Hematopoietic multipotent progenitor cell treated with erythropoietin and hydrocortisone succinate and interleukin-3 and kit ligand, for 17 days (in vitro differentiated cells): ENCODE data around the gene UHRF1.
"Not testable (repeated sequence)": the region's sequence is repeated elsewhere in the genome, so short reads cannot be mapped to it uniquely, and the experiment has no call there.

Source experiments
- DNase-seq: peaks from one replicate; pipeline ENCODE4 v3.0.0-alpha.2; 2015; ENCODE audit warnings: low spot score

Gene UHRF1

DNA sequence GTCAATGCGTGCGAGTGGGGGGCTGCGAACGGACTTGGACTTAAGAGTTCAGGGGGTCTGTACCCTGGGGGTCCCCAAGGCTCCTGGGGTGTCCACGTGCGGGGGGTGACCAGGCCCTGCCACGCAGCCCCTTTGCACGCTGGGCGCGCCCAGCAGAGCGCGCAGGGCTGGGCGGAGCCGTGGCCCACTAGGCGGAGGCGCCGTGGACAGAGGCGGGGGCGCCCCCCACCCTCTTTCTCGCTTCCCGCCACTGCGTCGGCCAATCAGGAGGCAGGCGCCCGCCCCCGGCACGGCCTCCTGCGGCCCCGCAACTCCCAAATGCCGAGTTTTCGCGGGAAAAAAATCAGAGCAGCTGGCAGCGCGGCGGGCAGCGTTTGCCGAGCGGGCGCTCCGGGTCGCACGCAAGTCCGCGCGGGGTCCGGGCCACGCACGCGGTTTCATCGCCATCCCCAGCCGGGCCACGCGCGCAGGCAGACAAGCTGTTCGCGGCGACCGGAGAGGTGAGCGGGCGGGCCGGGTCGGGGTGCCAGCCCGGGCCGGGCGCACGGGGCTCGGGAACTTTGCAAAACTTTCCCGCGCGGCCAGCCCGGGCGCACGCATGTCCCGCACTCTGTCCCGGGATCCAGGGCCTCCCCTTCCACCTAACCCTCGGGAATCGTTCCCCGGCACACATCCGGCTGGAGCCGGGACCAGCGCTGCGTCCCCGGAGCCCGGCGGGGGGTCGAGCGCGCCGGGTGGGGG lies at the start of gene UHRF1:
Gene UHRF1, plus strand, starts transcription at position 346 of the 741 bp plus-strand sequence. CDS start 1,385 bp downstream, outside the sequence.
- DNase-seq: no peak

DNA sequence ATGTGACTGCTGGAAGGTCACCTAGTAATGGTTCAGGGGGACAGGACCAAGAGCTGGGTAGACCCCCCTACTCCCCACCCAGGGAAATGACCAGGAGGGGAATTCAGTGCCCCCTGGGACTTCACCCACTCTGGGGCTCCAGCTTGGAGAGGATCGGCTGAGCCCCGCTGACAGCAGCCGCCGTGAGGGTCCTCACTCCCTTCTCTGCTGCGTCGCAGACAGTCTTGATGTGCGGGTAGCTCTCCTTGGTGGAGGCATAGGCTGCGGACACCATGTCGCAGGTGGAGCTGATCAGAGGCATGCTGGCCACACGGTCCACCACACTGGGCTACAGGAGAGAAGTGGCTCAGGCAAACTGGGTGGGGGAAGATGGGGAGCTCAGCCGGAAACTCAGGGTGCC lies 49.6 kb upstream of the UHRF1 start:
- no peak for DNase-seq

DNA sequence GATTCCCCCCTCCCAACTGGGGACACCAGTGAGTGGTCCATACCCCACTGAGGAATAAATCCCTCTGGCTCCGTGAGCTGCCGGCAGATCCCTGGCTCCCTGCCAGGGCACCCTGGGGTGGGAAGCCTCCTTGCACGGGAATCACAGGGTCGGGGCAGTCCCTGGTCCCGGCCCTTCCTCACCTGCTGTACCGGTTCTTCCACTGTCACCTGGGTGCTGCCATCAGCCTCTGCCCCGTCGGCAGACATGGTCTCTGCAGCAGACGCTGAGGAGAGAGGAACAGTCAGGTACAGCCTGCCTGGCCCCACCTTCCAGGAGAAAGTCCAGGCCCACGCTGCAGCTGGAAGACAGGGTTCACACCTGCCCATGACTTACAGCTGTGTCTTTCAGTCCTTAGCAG lies 48.2 kb upstream of the UHRF1 start:
- DNase-seq: no peak

DNA sequence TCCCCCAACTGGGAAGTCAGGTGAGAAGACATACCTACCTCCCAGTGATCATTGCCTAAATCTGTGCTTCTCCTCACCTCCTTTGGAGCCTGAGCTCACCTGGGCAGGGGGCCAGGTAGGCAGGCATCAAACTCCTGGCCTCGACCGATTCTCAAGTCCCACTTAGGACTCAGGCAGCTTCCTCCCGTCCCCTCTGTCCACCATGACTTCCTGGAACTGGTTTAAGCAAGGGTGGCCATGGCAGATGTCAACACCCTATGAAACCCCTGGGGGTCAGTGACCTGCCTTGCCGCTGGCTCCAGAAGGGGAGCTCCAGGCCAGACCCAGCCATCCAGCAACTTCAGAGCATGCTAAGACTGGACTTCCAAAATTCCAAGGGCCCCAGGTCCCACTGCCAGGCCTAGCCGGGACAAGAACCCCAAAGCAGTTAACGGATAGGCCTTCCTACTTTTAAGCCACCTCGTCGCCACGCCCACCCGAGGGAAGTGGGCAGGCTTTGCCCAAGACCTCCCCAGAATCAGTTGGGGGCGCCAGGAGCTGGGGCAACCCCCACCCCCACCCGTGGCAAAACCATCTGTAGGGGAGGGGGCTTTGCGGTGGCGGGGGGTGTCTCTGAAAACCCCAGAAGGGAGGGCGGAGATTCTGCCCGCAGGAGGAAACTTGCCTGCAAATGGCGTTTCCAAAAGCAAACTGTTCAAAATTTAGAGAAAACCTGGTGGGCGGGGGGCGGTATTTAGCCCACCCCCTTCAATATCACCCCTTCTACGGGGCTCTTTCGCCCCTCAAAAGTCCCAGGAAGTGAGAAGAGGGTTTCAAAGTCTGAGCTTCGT lies 42.5 kb upstream of the UHRF1 start:
- peak; percentile 20 for DNase-seq

DNA sequence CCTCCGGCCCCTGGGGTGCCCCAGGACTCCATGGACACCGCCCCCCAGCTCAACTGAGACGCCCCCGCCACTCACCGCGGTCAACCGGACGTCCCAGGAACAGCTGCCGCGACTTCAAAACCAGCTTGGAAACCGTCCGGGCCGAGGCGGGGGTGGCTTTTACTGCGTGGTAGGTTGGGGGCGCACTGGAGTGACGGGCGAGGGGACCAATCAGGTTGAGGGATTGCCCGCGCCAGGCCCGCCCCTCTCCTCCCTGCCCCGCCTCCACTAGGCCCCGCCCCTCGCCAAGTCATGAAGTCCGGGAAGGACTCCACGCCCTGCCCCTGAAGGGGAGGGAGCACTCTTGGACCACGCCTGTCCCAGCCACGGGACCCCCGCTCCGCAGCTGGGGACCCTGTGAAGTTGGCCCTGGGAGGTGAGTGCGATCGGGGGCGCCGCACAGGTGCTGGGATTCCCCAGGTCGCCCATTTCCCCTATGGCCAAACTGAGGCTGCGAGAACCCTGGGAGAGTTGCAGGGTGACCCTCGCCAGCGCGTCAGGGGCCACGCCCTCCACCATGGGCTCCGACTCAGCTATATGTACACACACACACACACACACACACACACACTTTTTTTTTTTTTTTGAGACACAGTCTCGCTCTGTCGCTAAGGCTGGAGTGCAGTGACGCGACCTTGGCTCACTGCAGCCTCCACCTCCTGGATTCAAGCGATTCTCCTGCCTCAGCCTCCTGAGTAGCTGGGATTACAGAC lies 41.6 kb upstream of the UHRF1 start, which contains the start of gene PLIN3:
Gene PLIN3, minus strand, starts transcription at position 134 of the 752 bp plus-strand sequence. CDS start 6,273 bp downstream, outside the sequence.
- DNase-seq: peak; percentile 84

DNA sequence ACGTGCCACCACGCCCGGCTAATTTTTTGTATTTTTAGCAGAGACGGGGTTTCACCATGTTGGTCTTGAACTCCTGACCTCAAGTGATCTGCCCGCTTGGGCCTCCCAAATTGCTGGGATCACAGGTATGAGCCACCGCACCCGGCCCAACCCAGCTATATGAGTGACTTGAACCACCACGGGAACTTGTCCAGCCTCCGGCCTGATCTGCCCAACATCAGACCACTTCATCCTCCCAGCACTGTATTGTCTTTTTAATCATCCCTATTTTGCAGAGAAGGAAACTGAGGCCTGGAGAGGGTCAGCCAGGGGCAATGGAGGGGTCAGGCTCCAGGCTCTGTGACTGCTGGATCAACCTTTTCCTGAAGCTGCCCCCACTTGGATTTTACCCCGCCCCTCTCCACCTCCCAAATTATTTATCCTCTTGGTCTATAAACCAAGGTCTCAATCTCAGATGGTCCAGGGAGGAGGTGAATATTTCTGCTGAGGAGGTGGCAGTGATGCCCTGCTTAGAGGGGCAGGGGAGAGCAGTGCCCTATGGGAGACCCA lies 40.9 kb upstream of the UHRF1 start:
- DNase-seq: no peak

DNA sequence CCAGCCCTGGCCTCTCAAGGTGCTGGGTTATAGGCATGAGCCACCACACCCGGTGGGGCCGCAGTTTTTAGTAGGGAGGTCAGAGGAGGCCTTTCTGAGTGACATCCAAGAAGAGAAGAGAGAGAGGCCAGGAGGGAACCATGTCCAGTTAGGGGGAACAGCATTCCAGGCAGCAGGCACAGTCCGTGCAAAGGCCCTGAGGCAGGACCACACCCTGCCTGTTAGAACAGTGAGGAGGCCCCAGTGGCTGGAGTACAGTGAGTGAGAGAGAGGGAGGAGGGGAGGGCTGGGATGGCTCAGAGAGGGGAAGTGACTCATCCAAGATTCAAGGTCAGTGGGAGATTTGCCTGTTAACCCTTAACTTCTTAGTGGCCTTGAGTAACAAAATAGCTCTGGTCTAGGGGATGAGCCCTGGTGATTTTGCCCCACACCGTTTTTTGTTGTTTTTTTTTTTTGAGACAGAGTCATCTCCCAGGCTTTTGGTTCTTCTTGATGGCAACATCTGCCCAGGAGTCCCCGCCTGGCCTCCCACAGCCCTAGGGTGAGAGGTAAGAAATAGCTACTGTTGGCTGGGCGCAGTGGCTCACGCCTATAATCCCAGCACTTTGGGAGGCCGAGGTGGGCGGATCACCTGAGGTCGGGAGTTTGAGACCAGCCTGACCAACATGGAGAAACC lies 39.1 kb upstream of the UHRF1 start:
- no peak for DNase-seq

DNA sequence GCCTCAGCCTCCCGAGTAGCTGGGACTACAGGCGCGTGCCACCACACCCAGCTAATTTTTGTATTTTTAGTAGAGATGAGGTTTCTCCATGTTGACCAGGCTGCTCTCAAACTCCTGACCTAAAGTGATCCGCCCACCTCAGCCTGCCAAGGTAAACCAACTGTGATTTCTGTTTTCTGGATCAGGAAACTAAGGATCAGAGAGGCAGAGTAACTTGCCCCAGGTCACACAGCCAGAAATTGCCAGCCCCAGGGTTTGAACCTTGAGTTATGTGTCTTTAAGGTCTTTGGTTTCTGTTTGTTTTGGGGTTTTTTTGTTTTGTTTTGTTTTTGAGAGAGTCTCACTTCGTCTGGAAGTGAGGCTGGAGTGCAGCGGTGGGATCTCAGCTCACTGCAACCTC lies 37.6 kb upstream of the UHRF1 start:
- DNase-seq: no peak

DNA sequence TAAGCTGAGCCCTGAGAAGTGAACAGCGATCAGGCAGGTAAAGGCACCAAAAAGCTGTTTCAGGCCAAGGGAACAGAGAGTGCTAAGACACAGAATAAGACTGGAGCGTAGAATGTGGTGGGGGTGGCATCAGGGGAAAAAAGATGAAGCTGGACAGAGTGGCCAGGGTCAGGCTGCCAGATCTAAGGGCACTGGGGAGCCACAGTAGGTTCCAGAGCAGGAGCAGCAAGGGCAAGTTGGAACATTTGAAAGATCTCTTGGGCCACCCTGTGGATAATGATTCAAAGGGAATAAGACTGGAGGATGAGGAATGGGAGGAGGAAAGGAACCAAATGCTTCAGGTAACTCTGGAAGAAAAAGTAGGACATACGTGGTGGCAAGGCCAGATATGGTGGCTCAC lies 35.4 kb upstream of the UHRF1 start:
- DNase-seq: no peak

DNA sequence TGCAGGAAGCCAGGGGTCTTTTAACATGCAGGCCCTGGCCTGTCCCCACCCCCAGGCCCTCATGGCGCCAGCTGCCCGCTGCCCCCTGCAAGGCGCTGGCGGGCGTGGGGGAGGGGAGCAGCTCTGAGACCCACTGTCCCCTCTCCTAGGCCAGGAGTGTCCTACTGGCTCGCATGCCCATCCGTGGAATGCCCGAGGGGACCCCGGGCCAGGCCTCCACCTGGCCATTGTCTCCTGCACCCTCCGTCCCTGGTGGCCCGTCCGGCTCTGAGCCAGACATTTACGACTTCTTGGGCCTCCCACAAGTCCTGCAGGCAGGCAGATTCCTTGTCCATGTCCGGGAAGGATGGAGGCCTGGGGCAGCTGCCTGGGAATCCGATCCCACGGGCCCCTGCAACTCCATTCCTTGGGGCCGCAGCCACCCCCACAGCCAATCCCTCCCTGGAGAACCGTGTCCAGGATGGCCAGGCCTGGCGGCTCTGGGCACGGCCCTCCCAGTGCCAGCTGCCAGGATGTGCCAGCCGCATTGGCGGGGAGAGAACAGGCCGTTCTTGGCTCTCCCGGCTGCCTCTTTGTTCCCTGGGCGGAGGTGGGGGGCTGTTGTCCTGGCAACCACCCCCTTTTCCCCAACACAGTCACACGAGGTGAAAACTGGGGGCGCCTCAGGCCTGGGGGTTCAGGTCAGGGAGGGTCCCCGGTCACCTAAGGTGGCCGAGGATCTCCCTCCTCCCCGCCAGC lies 31.4 kb upstream of the UHRF1 start:
- no peak for DNase-seq

DNA sequence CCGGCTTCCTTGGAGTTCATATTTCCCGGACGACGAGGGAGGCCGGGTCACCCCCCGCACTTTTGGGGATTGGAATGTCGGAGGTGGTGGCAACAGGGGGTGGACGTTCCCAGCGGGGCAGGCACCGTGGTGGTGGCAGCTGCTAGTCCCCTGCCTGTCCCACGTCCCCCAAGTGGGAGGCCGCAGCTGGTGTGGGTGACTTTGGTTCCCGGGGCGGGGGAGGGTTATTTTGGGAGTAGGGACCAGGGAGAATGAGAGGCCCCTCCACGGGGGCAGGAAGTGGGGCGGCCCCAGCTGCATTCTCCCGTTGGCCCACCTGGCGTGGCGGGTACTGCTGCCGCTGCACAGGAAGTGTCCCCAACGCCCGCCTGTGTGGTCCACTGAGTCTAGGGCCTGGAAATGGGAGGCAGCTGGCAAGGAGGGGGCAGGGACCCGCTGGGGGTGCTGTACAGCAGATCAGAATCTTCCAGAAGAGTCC lies 30.8 kb upstream of the UHRF1 start:
- no peak for DNase-seq

DNA sequence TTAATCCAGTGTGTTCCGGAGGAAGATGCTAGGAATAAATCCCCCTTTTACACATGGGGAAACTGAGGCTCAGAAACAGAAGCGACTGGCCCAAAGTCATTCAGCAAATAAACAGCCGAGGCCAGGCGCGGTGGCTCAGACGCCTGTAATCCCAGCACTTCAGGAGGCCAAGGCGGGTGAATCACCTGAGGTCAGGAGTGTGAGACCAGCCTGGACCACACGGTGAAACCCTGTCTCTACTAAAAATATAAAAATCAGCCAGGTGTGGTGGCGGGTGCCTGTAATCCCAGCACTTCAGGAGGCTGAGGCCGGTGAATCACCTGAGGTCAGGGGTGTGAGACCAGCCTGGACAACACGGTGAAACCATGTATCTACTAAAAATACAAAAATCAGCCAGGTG lies 30.3 kb upstream of the UHRF1 start:
- no peak for DNase-seq

DNA sequence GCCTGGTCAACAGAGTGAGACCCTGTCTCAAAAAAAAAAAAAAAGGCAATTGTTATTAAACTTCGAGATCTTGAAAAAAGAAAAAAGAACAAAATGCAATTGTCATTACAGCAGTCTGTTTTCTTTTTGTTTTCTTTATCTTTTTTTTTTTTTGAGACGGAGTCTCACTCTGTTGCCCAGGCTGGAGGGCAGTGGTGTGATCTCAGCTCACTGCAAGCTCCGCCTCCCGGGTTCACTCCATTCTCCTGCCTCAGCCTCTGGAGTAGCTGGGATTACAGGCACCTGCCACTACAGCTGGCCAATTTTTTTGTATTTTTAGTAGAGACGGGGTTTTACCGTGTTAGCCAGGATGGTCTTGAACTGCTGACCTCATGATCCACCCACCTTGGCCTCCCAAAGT lies 26.4 kb upstream of the UHRF1 start:
- not testable (repeated sequence) for DNase-seq

DNA sequence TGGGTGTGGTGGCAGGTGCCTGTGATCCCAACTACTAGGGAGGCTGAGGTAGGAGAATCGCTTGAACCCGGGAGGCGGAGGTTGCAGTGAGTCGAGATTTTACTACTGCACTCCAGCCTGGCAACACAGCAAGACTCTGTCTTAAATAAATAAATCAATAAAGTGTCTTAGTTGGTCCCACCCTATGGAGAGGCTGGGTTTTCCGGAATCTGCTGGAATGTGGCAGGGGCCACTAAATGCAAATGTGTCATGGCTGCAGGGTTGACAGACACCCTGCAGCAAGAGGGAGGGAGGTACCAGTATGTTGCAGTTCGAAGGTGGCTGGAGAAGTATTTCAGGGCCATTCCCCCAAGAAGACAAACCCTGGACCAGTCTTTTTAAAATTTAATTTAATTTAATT lies 24.3 kb upstream of the UHRF1 start:
- DNase-seq: not testable (repeated sequence)

DNA sequence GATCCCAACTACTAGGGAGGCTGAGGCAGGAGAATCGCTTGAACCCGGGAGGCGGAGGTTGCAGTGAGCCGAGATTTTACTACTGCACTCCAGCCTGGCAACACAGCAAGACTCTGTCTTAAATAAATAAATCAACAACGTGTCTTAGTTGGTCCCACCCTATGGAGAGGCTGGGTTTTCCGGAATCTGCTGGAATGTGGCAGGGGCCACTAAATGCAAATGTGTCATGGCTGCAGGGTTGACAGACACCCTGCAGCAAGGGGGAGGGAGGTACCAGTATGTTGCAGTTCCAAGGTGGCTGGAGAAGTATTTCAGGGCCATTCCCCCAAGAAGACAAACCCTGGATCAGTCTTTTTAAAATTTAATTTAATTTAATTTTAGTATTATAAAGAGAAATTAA lies 21.5 kb upstream of the UHRF1 start:
- DNase-seq: not testable (repeated sequence)

DNA sequence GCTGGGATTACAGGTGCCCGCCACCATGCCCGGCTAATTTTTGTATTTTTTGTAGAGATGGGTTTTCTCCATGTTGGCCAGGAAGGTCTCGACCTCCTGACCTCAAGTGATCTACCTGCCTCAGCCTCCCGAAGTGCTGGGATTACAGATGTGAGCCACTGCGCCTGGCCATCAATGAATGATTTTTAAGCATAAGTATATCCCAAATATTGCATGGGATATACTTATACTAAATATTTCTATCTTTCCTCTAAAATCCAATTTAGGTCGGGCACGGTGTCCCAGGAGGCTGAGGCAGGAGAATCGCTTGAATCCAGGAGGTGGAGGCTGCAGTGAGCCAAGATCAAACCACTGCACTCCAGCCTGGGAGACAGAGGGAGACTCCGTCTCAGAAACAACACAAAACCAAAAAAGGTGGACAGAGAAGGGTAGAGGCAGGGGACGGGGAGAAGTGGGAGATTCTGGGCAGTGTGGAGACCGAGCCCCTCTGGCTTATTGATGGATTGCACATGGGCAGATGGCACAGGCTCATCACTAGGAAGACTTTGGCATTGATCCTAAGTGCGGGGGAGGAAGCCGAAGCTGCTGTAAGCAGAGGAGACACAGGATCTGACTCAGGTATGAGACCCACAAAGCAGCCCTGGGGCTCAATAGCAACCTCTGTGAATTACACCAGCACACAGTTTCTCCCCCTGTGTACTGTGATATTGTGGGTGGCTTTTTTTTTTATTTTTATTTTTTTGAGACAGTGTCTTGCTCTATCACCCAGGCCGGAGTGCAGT lies 20.1 kb upstream of the UHRF1 start:
- DNase-seq: no peak

DNA sequence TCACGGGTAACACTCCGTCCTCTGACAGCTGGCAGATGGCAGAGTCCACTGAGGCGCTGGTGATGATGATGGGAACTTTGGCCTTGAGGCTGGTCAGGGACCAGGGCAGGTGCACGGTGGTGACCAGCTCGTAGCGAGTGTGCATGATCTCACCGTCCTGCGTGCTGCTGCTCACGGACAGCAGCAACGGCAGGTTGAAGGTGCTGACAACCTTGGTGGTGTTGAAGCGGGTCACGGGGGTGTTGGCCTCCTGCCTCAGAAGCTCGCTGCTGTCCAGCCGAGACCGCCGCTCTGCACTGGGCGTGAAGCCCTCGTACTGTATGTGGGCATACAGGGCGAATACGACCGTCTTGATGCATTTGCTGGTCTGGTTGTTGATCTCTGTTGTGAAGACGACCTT lies 18.2 kb upstream of the UHRF1 start:
- DNase-seq: no peak

DNA sequence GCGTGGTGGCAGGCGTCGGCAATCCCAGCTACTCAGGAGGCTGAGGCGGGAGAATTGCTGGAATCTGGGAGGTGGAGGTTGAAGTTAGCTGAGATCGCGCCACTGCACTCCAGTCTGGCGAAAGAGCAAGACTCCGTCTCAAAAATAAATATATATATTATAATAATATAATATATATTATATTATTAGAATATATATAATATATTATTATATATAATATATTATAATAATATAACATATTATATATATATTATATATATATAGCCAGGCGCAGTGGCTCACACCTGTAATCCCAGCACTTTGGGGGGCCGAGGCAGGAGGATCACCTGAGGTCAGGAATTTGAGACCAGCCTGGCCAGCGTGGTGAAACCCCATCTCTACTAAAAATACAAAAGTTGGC lies 16.3 kb upstream of the UHRF1 start:
- DNase-seq: not testable (repeated sequence)

DNA sequence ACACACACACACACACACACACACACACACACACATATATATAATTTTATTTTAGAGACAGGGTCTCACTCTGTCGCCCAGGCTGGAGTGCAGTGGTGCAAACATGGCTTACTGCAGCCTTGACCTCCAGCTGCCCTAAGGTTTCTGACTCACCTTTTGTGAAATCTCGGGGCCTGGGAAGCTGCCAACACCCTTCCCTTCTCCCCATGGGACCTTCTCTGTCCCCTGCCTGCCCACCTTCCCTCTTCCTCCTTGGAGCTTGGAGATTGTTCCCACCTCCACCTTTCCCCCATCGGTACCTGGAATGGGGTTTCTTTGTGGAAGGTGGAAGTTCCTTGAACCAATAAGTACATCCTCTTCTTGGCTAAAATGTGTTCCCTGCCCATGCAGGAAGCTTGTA lies 12.9 kb upstream of the UHRF1 start:
- no peak for DNase-seq

DNA sequence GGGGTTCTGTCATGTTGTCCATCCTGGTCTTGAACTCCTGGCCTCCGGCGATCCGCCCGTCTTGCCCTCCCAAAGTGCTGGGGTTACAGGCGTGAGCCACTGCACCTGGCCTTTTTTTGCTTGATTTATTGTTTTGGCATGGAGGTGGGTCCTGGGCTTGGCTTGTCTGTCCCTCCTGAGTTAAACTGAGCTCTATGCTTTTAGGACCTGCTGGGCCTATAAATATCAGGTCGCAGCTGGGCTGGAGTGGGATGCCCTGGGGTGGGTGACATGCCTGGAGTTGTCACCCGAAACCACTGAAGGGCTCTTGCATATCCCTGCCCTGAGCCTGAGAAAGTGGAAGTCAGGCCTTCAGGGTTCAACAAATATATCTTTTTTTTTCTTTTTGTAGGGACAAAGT lies 12.2 kb upstream of the UHRF1 start:
- DNase-seq: no peak
